LoVo (cell line): ENCODE results near the gene IFI27.
"Not testable (repeated sequence)": the region's sequence is repeated elsewhere in the genome, so short reads cannot be mapped to it uniquely, and the experiment has no call there.

ENCODE experiments used
- DNase-seq: peaks from one replicate; pipeline ENCODE4 v3.0.0-alpha.2; 2016; ENCODE audit warnings: low spot score

Gene IFI27

GRCh38 chr14:94110552-94111181, at the start of gene IFI27:
IFI27 (plus strand) TSS chr14:94110736.
- peak; percentile 86 for DNase-seq

GRCh38 chr14:94062344-94062940, 48.1 kb upstream of the IFI27 start:
- no peak for DNase-seq

- peak; percentile 58 for DNase-seq
These were observed 44.4 kb upstream of the IFI27 start for GRCh38 chr14:94066089-94066676.

GRCh38 chr14:94072076-94072475, 38.5 kb upstream of the IFI27 start:
- not testable (repeated sequence) for DNase-seq

GRCh38 chr14:94074534-94074933, 36.0 kb upstream of the IFI27 start:
- no peak for DNase-seq

GRCh38 chr14:94075008-94075407, 35.5 kb upstream of the IFI27 start:
- DNase-seq, result no peak

GRCh38 chr14:94077111-94077821, 33.3 kb upstream of the IFI27 start:
- no peak for DNase-seq

GRCh38 chr14:94077823-94078222, 32.7 kb upstream of the IFI27 start:
- DNase-seq, result no peak

GRCh38 chr14:94079891-94080620, 30.5 kb upstream of the IFI27 start:
- no peak for DNase-seq

- DNase-seq, result peak; percentile 96
These were observed 29.7 kb upstream of the IFI27 start, which contains the start of the genes DDX24 and IFI27L1 for GRCh38 chr14:94080621-94081385. DDX24 (minus strand) TSS chr14:94081202; CDS start chr14:94079742, 1,460 bp downstream. IFI27L1 (plus strand) TSS chr14:94081310; CDS start chr14:94096938, 15,628 bp downstream.

GRCh38 chr14:94081386-94081820, 29.1 kb upstream of the IFI27 start:
- DNase-seq, result no peak

GRCh38 chr14:94087891-94088290, 22.6 kb upstream of the IFI27 start:
- no peak for DNase-seq

- DNase-seq, result no peak
These were observed 22.0 kb upstream of the IFI27 start for GRCh38 chr14:94088516-94088915.

GRCh38 chr14:94089479-94089878, 21.1 kb upstream of the IFI27 start:
- no peak for DNase-seq

- no peak for DNase-seq
These were observed 17.1 kb upstream of the IFI27 start for GRCh38 chr14:94093418-94093817.

- DNase-seq, result no peak
These were observed 13.4 kb upstream of the IFI27 start for GRCh38 chr14:94097091-94097490.

GRCh38 chr14:94098326-94098992, 12.1 kb upstream of the IFI27 start:
- DNase-seq, result no peak

GRCh38 chr14:94099006-94099405, 11.5 kb upstream of the IFI27 start:
- DNase-seq, result no peak

- no peak for DNase-seq
These were observed 9.7 kb upstream of the IFI27 start for GRCh38 chr14:94100847-94101246.

- no peak for DNase-seq
These were observed 8.8 kb upstream of the IFI27 start for GRCh38 chr14:94101748-94102147.
